ENCODE results near the gene SHD. TPM values are rescaled to one million over a fixed set of nuclear protein-coding genes. Genes with fewer than 3 reads are reported as not detected.
A peak's percentile ranks its signal among the peaks of the same experiment; 100 is the strongest.

Gene SHD
- total and polyA plus RNA-seq, 2 of the 13 experiments (the other 11 are each of a cell fraction or from before 2014, with no cell fraction given) = 0.11 to 0.20 TPM

DNA sequence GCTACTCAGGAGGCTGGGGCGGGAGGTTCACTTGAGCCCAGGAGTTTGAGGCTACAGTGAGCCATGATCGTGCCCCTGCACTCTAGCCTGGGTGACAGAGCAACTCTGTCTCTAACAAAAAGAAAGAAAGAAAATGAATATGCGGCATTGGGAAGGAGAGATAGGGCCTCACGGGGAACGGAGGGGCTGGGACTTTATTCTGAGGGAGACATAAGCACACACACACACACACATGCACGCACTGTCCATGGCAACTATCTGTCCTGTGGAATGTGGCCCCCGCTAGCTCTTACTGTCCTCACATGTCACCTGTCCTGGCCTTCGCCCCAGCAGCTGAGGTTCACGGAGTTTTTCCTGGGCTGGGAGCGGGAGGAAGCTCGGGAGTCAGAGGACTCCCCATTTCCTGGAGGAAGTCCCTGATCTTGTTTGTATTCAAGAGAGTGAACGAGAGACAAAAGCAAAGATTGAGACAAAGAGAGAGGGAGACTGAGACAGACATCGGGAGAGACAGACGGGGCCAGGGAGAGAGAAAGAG lies 58.9 kb downstream of the SHD start (continued):
- TF ChIP-seq ZFY (CRISPR knock-in tag; IDR thresholded peaks at IDR 0.05) (no peak), ATRX (CRISPR knock-in tag; IDR thresholded peaks at IDR 0.05; ENCODE audit: borderline replicate concordance) (no peak), KDM5A (IDR thresholded peaks at IDR 0.05; ENCODE audit: borderline replicate concordance, low read length) (no peak; the same call in 1 of the 2 replicates), RFX5 (IDR thresholded peaks at IDR 0.05; ENCODE audit: low read depth, low read length) (no peak), ZMYM3 (CRISPR knock-in tag; IDR thresholded peaks at IDR 0.05) (peak; percentile 70), GTF3A (CRISPR knock-in tag; conservative IDR thresholded peaks at IDR 0.05) (no peak), NFYB (CRISPR knock-in tag; IDR thresholded peaks at IDR 0.05) (no peak), ZNF547 (CRISPR knock-in tag; IDR thresholded peaks at IDR 0.05) (no peak), NCOR1 (IDR thresholded peaks at IDR 0.05; ENCODE audit: borderline replicate concordance, low read length) (no peak; the same call in 1 of the 2 replicates), ZZZ3 (CRISPR knock-in tag; IDR thresholded peaks at IDR 0.05; ENCODE audit: borderline replicate concordance) (no peak), KDM4B (CRISPR knock-in tag; IDR thresholded peaks at IDR 0.05) (no peak), KAT7 (CRISPR knock-in tag; IDR thresholded peaks at IDR 0.05; ENCODE audit: borderline replicate concordance) (0 out of 2 replicates have a peak, but pooled peaks have one; percentile 44), FOXM1 (CRISPR knock-in tag; IDR thresholded peaks at IDR 0.05) (no peak), FOXK1 (CRISPR knock-in tag; IDR thresholded peaks at IDR 0.05; ENCODE audit: borderline replicate concordance, low read depth) (no peak), SRSF1 (optimal IDR thresholded peaks at IDR 0.05; ENCODE audit: low read depth, low read length) (no peak), ZNF749 (CRISPR knock-in tag; IDR thresholded peaks at IDR 0.05; ENCODE audit: borderline replicate concordance) (no peak), ZNF761 (CRISPR knock-in tag; conservative IDR thresholded peaks at IDR 0.05) (0 out of 2 replicates have a peak, but pooled peaks have one; percentile 30), SP4 (CRISPR knock-in tag; IDR thresholded peaks at IDR 0.05) (peak; percentile 22; the same call in 1 of the 2 replicates), NFE2 (CRISPR knock-in tag; IDR thresholded peaks at IDR 0.05) (no peak), ZNF383 (CRISPR knock-in tag; IDR thresholded peaks at IDR 0.05; ENCODE audit: borderline replicate concordance) (no peak), ZBTB20 (CRISPR knock-in tag; IDR thresholded peaks at IDR 0.05; ENCODE audit: borderline replicate concordance, low read depth) (no peak), MTA3 (CRISPR knock-in tag; IDR thresholded peaks at IDR 0.05) (no peak), ZNF619 (CRISPR knock-in tag; IDR thresholded peaks at IDR 0.05) (no peak), SIN3A (IDR thresholded peaks at IDR 0.05; ENCODE audit: borderline replicate concordance, low read depth, low read length) (no peak; the same call in 1 of the 2 replicates), SMC3 (IDR thresholded peaks at IDR 0.05; ENCODE audit: low read length) (no peak)
- TF ChIP-seq, protein P1, sequence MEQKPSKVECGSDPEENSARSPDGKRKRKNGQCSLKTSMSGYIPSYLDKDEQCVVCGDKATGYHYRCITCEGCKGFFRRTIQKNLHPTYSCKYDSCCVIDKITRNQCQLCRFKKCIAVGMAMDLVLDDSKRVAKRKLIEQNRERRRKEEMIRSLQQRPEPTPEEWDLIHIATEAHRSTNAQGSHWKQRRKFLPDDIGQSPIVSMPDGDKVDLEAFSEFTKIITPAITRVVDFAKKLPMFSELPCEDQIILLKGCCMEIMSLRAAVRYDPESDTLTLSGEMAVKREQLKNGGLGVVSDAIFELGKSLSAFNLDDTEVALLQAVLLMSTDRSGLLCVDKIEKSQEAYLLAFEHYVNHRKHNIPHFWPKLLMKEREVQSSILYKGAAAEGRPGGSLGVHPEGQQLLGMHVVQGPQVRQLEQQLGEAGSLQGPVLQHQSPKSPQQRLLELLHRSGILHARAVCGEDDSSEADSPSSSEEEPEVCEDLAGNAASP (CRISPR knock-in tag; IDR thresholded peaks at IDR 0.05; ENCODE audit: borderline replicate concordance) = peak; percentile 81; the same call in 1 of the 2 replicates
- TF ChIP-seq, protein P2, sequence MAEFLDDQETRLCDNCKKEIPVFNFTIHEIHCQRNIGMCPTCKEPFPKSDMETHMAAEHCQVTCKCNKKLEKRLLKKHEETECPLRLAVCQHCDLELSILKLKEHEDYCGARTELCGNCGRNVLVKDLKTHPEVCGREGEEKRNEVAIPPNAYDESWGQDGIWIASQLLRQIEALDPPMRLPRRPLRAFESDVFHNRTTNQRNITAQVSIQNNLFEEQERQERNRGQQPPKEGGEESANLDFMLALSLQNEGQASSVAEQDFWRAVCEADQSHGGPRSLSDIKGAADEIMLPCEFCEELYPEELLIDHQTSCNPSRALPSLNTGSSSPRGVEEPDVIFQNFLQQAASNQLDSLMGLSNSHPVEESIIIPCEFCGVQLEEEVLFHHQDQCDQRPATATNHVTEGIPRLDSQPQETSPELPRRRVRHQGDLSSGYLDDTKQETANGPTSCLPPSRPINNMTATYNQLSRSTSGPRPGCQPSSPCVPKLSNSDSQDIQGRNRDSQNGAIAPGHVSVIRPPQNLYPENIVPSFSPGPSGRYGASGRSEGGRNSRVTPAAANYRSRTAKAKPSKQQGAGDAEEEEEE (CRISPR knock-in tag; IDR thresholded peaks at IDR 0.05; ENCODE audit: borderline replicate concordance) = no peak; the same call in 1 of the 2 replicates
